B cell (primary cell): ENCODE results near the gene MTUS2. TPM values are rescaled to one million over a fixed set of nuclear protein-coding genes. Genes with fewer than 3 reads are reported as not detected.

Experiments
- polyA plus RNA-seq: library from polyadenylated mRNA; depleted of rRNA; stranded (reverse); fragments of >200 nt; gene quantifications from 2 replicates; pipeline ENCODE4 v1.2.3, GENCODE V29; 2012
- small RNA-seq: library from RNA; depleted of rRNA; stranded (forward); fragments of <200 nt; gene quantifications from one replicate; pipeline ENCODE3, GENCODE V24; 2012; ENCODE audit warnings: low replicate concordance, low read depth; ENCODE audit not compliant: insufficient read length
- total RNA-seq, 2 donors: library from RNA; stranded (reverse); fragments of 120-200 nt in 1 of 2; gene quantifications; 1 replicate in 1 of 2; 2 replicates in 1 of 2; pipeline versions ENCODE4 v1.2.3 to v1.2.4, GENCODE V29; 2013 to 2022

MTUS2 gene
- total and polyA plus RNA-seq, 2 donors (not counting 1 experiment from before 2014, with no cell fraction given), result 0.12 TPM; not detected in 1

Small RNAs within 50 kb of the gene (small RNA-seq; reads per million reads assigned to genes)
- not detected for gene AL359741.1

Other genes starting within 250 kb of the MTUS2 start
- gene POMP, start 161.2 kb upstream of the MTUS2 start, total RNA-seq, result 18.9 and 28.7 TPM in 2 replicates
- 14.0 and 25.4 TPM in 2 replicates for gene POMP, start 161.2 kb upstream of the MTUS2 start, polyA plus RNA-seq
- gene SLC46A3, start 101.4 kb upstream of the MTUS2 start, total RNA-seq, result 12.4 and 13.1 TPM in 2 replicates
- 19.0 and 20.5 TPM in 2 replicates for gene SLC46A3, start 101.4 kb upstream of the MTUS2 start, polyA plus RNA-seq